Neural progenitor cell (in vitro differentiated cells): ENCODE results near the gene DCLRE1C. TPM values are rescaled to one million over a fixed set of nuclear protein-coding genes. Genes with fewer than 3 reads are reported as not detected.

ENCODE experiments used
- DNase-seq: peaks from one replicate; pipeline ENCODE4 v3.0.0-alpha.2; 2016; ENCODE audit warnings: low spot score
- H2AFZ ChIP-seq: fragments of 200-600 bp; sonication (generic); replicated peaks from 2 replicates; pipeline ENCODE4 v1.6.1; 2016; ENCODE audit warnings: antibody characterized with exemption
- H3F3A ChIP-seq: fragments of 200-600 bp; sonication (generic); 2 replicates; pipeline ENCODE4 v1.6.1; 2016; ENCODE audit warnings: antibody characterized with exemption, low read depth
- H3K27ac ChIP-seq: fragments of 200-600 bp; sonication (generic); 2 replicates; pipeline ENCODE4 v1.5.1; 2016; ENCODE audit warnings: mild to moderate bottlenecking
- H3K27me3 ChIP-seq: fragments of 200-600 bp; sonication (generic); 2 replicates; pipeline ENCODE4 v1.6.1; 2016; ENCODE audit warnings: mild to moderate bottlenecking, moderate library complexity
- H3K36me3 ChIP-seq: fragments of 200-600 bp; sonication (generic); 2 replicates; pipeline ENCODE4 v1.5.1; 2016
- H3K4me1 ChIP-seq: fragments of 200-600 bp; sonication (generic); 2 replicates; pipeline ENCODE4 v1.6.1; 2016; ENCODE audit warnings: mixed run types
- H3K4me2 ChIP-seq: fragments of 200-600 bp; sonication (generic); 2 replicates; pipeline ENCODE4 v1.6.1; 2016
- H3K4me3 ChIP-seq: fragments of 200-600 bp; sonication (generic); 2 replicates; pipeline ENCODE4 v1.5.1; 2016
- H3K79me2 ChIP-seq: fragments of 200-600 bp; sonication (generic); 2 replicates; pipeline ENCODE4 v1.6.1; 2016; ENCODE audit warnings: low read depth
- H3K9ac ChIP-seq: fragments of 200-600 bp; sonication (generic); 2 replicates; pipeline ENCODE4 v1.6.1; 2016
- H3K9me3 ChIP-seq: fragments of 200-600 bp; sonication (generic); 2 replicates; pipeline ENCODE4 v1.5.1; 2016; ENCODE audit warnings: low read depth
- H4K20me1 ChIP-seq: fragments of 200-600 bp; sonication (generic); 2 replicates; pipeline ENCODE4 v1.6.1; 2016; ENCODE audit warnings: low read depth
- H3K27ac Mint-ChIP-seq: 3 replicates; pipeline ENCODE4 v1.8.0; 2021; ENCODE audit warnings: mixed read lengths
- H3K27me3 Mint-ChIP-seq: 2 replicates; pipeline ENCODE4 v1.8.0; 2022; ENCODE audit warnings: low read depth, mild to moderate bottlenecking, inconsistent platforms, moderate library complexity, mixed read lengths; ENCODE audit not compliant: insufficient read depth
- H3K36me3 Mint-ChIP-seq: 3 replicates; pipeline ENCODE4 v1.8.0; 2021; ENCODE audit warnings: mixed read lengths
- H3K4me1 Mint-ChIP-seq: 3 replicates; pipeline ENCODE4 v1.8.0; 2021; ENCODE audit warnings: mixed read lengths
- H3K4me3 Mint-ChIP-seq: 3 replicates; pipeline ENCODE4 v1.8.0; 2021; ENCODE audit warnings: mild to moderate bottlenecking, moderate library complexity, mixed read lengths
- H3K9me3 Mint-ChIP-seq: 3 replicates; pipeline ENCODE4 v1.8.0; 2020; ENCODE audit warnings: mixed read lengths
- EZH2 ChIP-seq: fragments of 200-600 bp; sonication (generic); IDR thresholded peaks from 2 replicates; pipeline ENCODE4 v1.6.1; 2017; ENCODE audit warnings: antibody characterized with exemption, mild to moderate bottlenecking, moderate library complexity
- EZH2phosphoT487 ChIP-seq: fragments of 200-600 bp; sonication (generic); IDR thresholded peaks from 2 replicates; pipeline ENCODE4 v1.6.1; 2017; ENCODE audit warnings: antibody characterized with exemption
- total RNA-seq: library from RNA; depleted of rRNA; stranded (reverse); fragments of >200 nt; gene quantifications from 2 replicates; pipeline ENCODE4 v1.2.3, GENCODE V29; 2015; ENCODE audit warnings: low replicate concordance
- TF ChIP-seq, protein P1 (sequence below): fragments of 200-600 bp; sonication (generic); IDR thresholded peaks from 2 replicates; pipeline ENCODE4 v1.5.1; 2017; ENCODE audit warnings: antibody characterized with exemption, mild to moderate bottlenecking

The DCLRE1C gene
- total RNA-seq, 1 donor from 2014 or later: 4.5 TPM

DNA sequence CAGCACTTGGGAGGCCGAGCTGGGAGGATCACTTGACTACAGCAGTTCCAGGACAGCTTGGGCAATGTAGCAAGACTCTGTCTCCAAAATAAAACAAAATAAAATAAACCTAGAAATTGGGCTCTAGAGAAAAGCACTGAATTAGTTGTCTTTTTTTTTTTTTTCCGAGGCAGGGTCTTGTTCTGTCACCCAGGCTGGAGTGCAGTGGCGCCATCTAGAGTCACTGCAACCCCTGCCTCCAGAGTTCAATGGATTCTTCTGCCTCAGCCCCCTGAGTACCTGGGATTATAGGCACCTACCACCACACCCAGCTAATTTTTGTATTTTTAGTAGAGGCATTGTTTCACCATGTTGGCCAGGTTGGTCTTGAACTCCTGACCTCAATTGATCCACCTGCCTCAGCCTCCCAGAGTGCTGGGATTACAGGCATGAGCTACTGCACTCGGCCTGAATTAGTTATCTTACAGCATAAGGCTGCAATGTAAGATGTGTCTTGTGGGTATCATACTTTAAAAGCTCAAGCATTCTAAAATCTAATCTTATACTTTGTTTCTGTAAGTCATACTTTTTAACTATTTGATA, 18.1 kb upstream of the DCLRE1C start:
- Mint-ChIP-seq H3K36me3 (no peaks in the 10 kb centered on the region), H3K27me3 (peaks cover 4% of the 10 kb centered on the region), H3K27ac (no peak overlapping the region), H3K4me3 (no peak overlapping the region), H3K4me1 (no peaks in the 10 kb centered on the region), H3K9me3 (no peaks in the 10 kb centered on the region)
- Histone ChIP-seq H2AFZ (no peak overlapping the region), H3K79me2 (no peaks in the 10 kb centered on the region), H4K20me1 (no peaks in the 10 kb centered on the region), H3K4me3 (no peak overlapping the region), H3K27me3 (peaks cover 14% of the 10 kb centered on the region), H3K4me2 (no peak overlapping the region), H3K9ac (no peak overlapping the region), H3F3A (no peaks in the 10 kb centered on the region), H3K9me3 (no peaks in the 10 kb centered on the region), H3K27ac (no peak overlapping the region), H3K4me1 (no peaks in the 10 kb centered on the region), H3K36me3 (no peaks in the 10 kb centered on the region)
- peak; percentile 39 for DNase-seq
- no peak for TF ChIP-seq EZH2phosphoT487
- TF ChIP-seq, protein P1, sequence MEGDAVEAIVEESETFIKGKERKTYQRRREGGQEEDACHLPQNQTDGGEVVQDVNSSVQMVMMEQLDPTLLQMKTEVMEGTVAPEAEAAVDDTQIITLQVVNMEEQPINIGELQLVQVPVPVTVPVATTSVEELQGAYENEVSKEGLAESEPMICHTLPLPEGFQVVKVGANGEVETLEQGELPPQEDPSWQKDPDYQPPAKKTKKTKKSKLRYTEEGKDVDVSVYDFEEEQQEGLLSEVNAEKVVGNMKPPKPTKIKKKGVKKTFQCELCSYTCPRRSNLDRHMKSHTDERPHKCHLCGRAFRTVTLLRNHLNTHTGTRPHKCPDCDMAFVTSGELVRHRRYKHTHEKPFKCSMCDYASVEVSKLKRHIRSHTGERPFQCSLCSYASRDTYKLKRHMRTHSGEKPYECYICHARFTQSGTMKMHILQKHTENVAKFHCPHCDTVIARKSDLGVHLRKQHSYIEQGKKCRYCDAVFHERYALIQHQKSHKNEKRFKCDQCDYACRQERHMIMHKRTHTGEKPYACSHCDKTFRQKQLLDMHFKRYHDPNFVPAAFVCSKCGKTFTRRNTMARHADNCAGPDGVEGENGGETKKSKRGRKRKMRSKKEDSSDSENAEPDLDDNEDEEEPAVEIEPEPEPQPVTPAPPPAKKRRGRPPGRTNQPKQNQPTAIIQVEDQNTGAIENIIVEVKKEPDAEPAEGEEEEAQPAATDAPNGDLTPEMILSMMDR: peak; percentile 71

DNA sequence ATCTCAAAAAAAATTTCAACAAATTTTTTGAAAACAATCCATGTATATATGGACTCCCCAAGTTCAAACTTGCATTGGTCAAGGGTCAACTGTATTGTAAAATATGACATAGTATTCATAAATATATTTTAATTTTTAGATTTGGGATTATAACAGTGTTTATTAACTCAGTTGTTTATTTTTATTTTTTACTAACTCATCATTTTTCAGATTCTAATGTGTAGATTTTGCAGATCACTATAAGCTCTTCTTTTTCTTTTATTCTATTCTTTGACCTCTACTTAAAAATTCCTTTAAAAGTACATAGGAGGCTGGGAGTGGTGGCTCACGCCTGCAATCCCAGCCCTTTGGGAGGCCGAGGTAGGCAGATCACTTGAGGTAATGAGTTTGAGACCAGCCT, 14.0 kb upstream of the DCLRE1C start:
- Histone ChIP-seq H4K20me1 (no peaks in the 10 kb centered on the region), H3K9me3 (no peaks in the 10 kb centered on the region), H3K4me3 (no peak overlapping the region), H2AFZ (no peak overlapping the region), H3K27me3 (no peaks in the 10 kb centered on the region), H3K27ac (no peak overlapping the region), H3K4me1 (no peaks in the 10 kb centered on the region), H3K4me2 (no peak overlapping the region), H3K9ac (no peak overlapping the region), H3K79me2 (no peaks in the 10 kb centered on the region), H3K36me3 (no peaks in the 10 kb centered on the region), H3F3A (no peaks in the 10 kb centered on the region)
- no peak overlapping the region for H3K4me3 Mint-ChIP-seq
- TF ChIP-seq EZH2phosphoT487 (no peak), EZH2 (no peak)
- TF ChIP-seq, protein P1: no peak
- no peaks in the 10 kb centered on the region for H3K9me3 Mint-ChIP-seq
- DNase-seq: no peak
- H3K27me3 Mint-ChIP-seq: peaks cover 4% of the 10 kb centered on the region
- H3K4me1 Mint-ChIP-seq: no peaks in the 10 kb centered on the region
- H3K27ac Mint-ChIP-seq: no peak overlapping the region
- no peaks in the 10 kb centered on the region for H3K36me3 Mint-ChIP-seq

DNA sequence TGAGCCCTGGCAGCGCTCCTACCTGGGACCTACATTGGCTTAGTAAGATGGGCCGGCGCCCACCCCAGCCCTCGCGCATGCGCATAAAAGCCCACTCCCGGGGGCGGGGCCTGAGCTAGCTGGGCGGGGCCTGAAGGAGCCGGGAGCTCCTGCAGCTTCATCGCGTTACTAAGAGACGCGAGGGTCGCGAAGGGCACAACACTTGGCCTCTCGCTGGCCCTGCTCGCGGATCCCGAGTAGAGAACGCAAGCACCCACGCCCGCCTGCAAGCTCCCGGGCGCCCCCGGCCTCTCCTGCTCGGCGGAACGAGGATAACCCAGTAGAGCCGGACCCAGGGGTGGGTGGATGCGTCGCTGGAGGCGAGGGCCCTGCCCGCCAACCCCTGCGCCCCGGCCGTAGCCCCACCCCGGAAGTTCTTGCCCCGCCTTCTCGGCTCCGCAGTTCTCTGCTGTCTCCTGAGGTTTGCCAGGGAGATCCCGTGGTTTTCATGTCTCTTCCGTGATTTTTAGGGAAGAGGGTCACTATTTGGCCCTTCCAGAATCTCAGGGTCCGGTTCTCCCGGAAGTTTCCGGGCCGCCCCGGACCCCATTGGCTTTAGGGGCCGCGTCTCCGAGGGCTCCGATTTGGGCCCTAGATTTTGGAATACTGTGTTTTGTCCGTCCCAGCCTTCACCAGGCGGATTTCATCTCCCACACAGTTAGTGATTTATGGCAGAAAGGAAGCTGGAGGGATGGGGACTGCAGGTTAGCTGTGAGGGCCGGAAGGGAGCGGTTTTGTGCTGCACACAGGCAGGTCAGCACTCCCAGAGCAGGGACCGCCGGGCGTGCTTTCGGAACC, 5.5 kb upstream of the DCLRE1C start, which contains the start of gene MEIG1:
Gene MEIG1 (plus strand): TSS at position 168 of the 837 bp plus-strand sequence. CDS start 7,081 bp downstream, outside the sequence.
- H3K4me1 ChIP-seq: peaks cover 4% of the 10 kb centered on the region
- H3K79me2 ChIP-seq: no peaks in the 10 kb centered on the region
- DNase-seq: peak; percentile 93
- peak within 1 kb of the TSS; percentile 80 for H3K4me3 ChIP-seq
- H3K4me3 Mint-ChIP-seq: peak within 1 kb of the TSS; percentile 95
- H3K4me1 Mint-ChIP-seq: peaks cover 9% of the 10 kb centered on the region
- H3K36me3 ChIP-seq: no peaks in the 10 kb centered on the region
- TF ChIP-seq EZH2phosphoT487 (peak; percentile 35), EZH2 (no peak)
- H3K27ac Mint-ChIP-seq: peak within 1 kb of the TSS; percentile 98
- H3F3A ChIP-seq: peaks cover 23% of the 10 kb centered on the region
- H3K9me3 Mint-ChIP-seq: no peaks in the 10 kb centered on the region
- H3K4me2 ChIP-seq: peak within 1 kb of the TSS; percentile 92
- peak within 1 kb of the TSS; percentile 86 for H2AFZ ChIP-seq
- H3K27me3 ChIP-seq: no peaks in the 10 kb centered on the region
- no peaks in the 10 kb centered on the region for H4K20me1 ChIP-seq
- H3K9me3 ChIP-seq: no peaks in the 10 kb centered on the region
- H3K27me3 Mint-ChIP-seq: no peaks in the 10 kb centered on the region
- peak within 1 kb of the TSS; percentile 96 for H3K27ac ChIP-seq
- no peaks in the 10 kb centered on the region for H3K36me3 Mint-ChIP-seq
- H3K9ac ChIP-seq: peak within 1 kb of the TSS; percentile 64

DNA sequence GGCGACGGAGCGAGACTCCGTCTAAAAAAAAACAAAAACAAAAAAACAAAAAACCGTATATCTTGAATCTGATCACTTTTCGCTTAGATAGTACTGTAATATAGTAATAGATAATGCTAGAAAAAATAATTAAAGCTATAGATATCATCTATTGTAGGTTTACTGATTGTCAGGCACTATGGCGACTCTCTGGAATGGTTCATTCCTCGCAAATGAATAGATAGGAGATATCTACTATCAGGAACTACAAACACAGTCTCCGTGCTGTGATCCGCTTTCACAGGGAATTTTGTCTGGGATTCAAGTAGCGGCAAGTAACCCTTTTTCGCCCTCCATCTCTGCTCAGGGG, 5.0 kb upstream of the DCLRE1C start:
- Histone ChIP-seq H3K4me2 (peak overlapping the region; percentile 92), H3K79me2 (no peaks in the 10 kb centered on the region), H3K4me3 (peak overlapping the region; percentile 80), H3K36me3 (no peaks in the 10 kb centered on the region), H3K9ac (no peak overlapping the region), H3K27me3 (no peaks in the 10 kb centered on the region), H4K20me1 (no peaks in the 10 kb centered on the region), H2AFZ (peak overlapping the region; percentile 68), H3K9me3 (no peaks in the 10 kb centered on the region), H3K27ac (no peak overlapping the region), H3K4me1 (peaks cover 4% of the 10 kb centered on the region), H3F3A (peaks cover 26% of the 10 kb centered on the region)
- peaks cover 11% of the 10 kb centered on the region for H3K4me1 Mint-ChIP-seq
- peak overlapping the region; percentile 92 for H3K27ac Mint-ChIP-seq
- TF ChIP-seq, protein P1: no peak
- TF ChIP-seq EZH2 (no peak), EZH2phosphoT487 (no peak)
- no peak for DNase-seq
- no peaks in the 10 kb centered on the region for H3K27me3 Mint-ChIP-seq
- no peaks in the 10 kb centered on the region for H3K36me3 Mint-ChIP-seq
- peak overlapping the region; percentile 95 for H3K4me3 Mint-ChIP-seq
- H3K9me3 Mint-ChIP-seq: no peaks in the 10 kb centered on the region
